GM21526 (cell line): ENCODE data around the gene EFCAB6.

Experiments used
- ATAC-seq: cut with Tn5 transposase; IDR thresholded peaks from one replicate; pipeline ENCODE4 v1.9.1; 2021; ENCODE audit warnings: moderate library complexity; ENCODE audit not compliant: unreplicated experiment, low FRiP score

EFCAB6 gene

GRCh38 chr22:43560651-43561050, 251.5 kb downstream of the EFCAB6 start:
- no peak for ATAC-seq

- ATAC-seq, result no peak
These were observed 256.3 kb downstream of the EFCAB6 start for GRCh38 chr22:43555561-43556515.

GRCh38 chr22:43554694-43555365, 257.3 kb downstream of the EFCAB6 start:
- no peak for ATAC-seq

- no peak for ATAC-seq
These were observed 257.9 kb downstream of the EFCAB6 start for GRCh38 chr22:43554259-43554636.

GRCh38 chr22:43553451-43554258, 258.4 kb downstream of the EFCAB6 start:
- no peak for ATAC-seq

GRCh38 chr22:43550672-43551071, 261.4 kb downstream of the EFCAB6 start:
- ATAC-seq, result no peak

GRCh38 chr22:43550024-43550620, 262.0 kb downstream of the EFCAB6 start:
- ATAC-seq, result no peak

GRCh38 chr22:43546186-43546585, 265.9 kb downstream of the EFCAB6 start:
- no peak for ATAC-seq

- no peak for ATAC-seq
These were observed 267.8 kb downstream of the EFCAB6 start for GRCh38 chr22:43544289-43544673.

- no peak for ATAC-seq
These were observed 268.4 kb downstream of the EFCAB6 start for GRCh38 chr22:43543522-43544288.

GRCh38 chr22:43542681-43543521, 269.2 kb downstream of the EFCAB6 start:
- no peak for ATAC-seq

- no peak for ATAC-seq
These were observed 270.4 kb downstream of the EFCAB6 start for GRCh38 chr22:43541462-43542407.

- no peak for ATAC-seq
These were observed 271.1 kb downstream of the EFCAB6 start for GRCh38 chr22:43541022-43541421.

GRCh38 chr22:43540529-43540923, 271.6 kb downstream of the EFCAB6 start:
- no peak for ATAC-seq

- ATAC-seq, result no peak
These were observed 272.3 kb downstream of the EFCAB6 start for GRCh38 chr22:43539572-43540528.

- no peak for ATAC-seq
These were observed 275.0 kb downstream of the EFCAB6 start for GRCh38 chr22:43537019-43537585.
